Measurements from ENCODE around the gene PNKP. TPM values are rescaled to one million over a fixed set of nuclear protein-coding genes. Genes with fewer than 3 reads are reported as not detected.

PNKP gene
- total RNA-seq, 2 experiments from 2014 or later = 58.8 to 65.9 TPM

DNA sequence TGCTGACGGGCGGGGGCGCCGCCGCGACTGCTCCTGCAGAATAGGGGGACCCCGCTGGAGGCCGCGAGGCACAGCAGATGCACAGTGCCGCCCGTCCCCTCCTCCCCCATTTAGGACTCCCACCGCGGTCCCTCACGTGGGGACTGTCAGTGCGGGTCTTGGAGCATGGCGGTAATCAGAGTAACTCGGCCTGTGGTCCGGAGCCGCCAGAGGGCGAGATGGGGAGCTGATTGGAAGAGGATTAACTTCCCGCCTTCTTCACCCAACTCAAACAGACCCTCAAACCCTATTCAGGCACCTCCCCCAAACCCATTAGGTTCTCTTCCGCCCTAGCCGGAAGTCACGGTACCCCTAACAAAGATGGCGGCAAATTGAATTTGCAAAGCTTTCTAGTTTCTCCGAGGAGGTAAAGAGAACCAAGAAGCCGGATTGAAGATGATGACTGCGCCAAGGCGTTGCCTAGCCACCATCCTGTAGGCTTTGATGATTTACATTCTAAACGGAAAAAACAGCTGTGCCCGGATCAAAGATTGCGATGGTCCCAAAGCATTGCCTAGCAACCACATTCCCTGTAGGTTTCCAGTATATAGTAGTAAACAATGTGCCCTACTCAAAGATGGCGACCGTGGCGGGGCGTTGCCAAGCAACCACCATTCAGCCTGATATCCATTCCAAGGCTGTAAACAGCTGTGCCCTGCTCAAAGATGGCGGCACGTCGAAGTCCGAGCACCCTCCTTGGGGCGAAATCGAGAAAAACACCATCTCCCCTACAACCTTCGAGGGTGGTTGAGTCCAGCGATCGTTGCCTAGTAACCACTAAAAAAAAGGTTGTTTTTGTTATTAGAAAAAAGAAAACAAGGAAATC is 54.1 kb downstream of the PNKP start, which contains the start of gene FUZ:
FUZ (minus strand) TSS at position 296 of the 865 bp plus-strand sequence; CDS start at position 110, 186 bp downstream.
- TF ChIP-seq, protein P1, sequence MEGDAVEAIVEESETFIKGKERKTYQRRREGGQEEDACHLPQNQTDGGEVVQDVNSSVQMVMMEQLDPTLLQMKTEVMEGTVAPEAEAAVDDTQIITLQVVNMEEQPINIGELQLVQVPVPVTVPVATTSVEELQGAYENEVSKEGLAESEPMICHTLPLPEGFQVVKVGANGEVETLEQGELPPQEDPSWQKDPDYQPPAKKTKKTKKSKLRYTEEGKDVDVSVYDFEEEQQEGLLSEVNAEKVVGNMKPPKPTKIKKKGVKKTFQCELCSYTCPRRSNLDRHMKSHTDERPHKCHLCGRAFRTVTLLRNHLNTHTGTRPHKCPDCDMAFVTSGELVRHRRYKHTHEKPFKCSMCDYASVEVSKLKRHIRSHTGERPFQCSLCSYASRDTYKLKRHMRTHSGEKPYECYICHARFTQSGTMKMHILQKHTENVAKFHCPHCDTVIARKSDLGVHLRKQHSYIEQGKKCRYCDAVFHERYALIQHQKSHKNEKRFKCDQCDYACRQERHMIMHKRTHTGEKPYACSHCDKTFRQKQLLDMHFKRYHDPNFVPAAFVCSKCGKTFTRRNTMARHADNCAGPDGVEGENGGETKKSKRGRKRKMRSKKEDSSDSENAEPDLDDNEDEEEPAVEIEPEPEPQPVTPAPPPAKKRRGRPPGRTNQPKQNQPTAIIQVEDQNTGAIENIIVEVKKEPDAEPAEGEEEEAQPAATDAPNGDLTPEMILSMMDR (IDR thresholded peaks at IDR 0.05) = no peak
- ATAC-seq (peak; percentile 69), DNase-seq (peak; percentile 98)
- ChIA-PET POLR2A (interaction anchor here (0.6 to 2.5 kb wide), 13 partner anchors 8 to 324 kb away, joined by 3 to 7 read pairs (median 4); partner anchors contain the start of genes AKT1S1, BCL2L12, IRF3 and NOSIP), CTCF (interaction anchor here (0.9 kb wide), 1 partner anchor 12 kb away, joined by 3 read pairs; no protein-coding TSS in a partner anchor)
- Mint-ChIP-seq H3K27me3 (no peaks in the 10 kb centered on the region), H3K4me3 (peak within 1 kb of the TSS; percentile 85), H3K36me3 (ENCODE audit: low read depth) (peaks cover 7% of the 10 kb centered on the region), H3K27ac (peak within 1 kb of the TSS; percentile 95), H3K9me3 (no peaks in the 10 kb centered on the region), H3K4me1 (ENCODE audit: low read depth) (peaks cover 30% of the 10 kb centered on the region)
- intact Hi-C loops (cut with micrococcal nuclease) = no loop called here

DNA sequence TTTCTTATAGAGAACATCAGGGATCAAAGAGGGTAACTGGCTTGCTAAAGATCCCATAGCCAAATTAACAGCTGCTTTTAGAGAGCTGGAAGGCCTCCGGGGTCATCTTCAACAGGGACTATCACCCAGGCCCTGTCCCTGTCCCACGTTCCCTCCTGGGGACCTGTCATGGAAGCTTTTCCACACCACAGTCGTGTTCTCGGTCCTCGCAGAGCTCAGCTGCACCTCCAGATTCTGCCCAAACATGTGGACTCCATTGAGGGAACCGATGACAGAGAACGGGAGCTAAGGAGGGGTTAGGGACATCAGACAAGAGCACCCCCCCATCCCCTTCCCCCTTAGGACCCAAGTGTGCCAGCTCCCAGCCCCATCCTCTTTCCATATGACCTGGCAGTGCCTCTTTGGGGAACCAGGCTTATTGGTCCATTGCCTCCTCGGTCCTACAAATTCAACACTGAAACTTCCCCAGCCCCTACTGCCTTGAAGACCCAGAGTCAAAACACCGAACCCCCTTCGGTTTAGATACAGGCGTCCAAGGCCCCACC is 54.9 kb downstream of the PNKP start:
- DNase-seq (no peak), ATAC-seq (no peak)
- Mint-ChIP-seq H3K9me3 (no peaks in the 10 kb centered on the region), H3K4me3 (peak overlapping the region; percentile 85), H3K27me3 (no peaks in the 10 kb centered on the region), H3K4me1 (ENCODE audit: low read depth) (peaks cover 36% of the 10 kb centered on the region), H3K27ac (peak overlapping the region; percentile 95), H3K36me3 (ENCODE audit: low read depth) (peaks cover 7% of the 10 kb centered on the region)
- ChIA-PET POLR2A (interaction anchor here (0.8 to 2.5 kb wide), 8 partner anchors 8 to 232 kb away, joined by 3 to 7 read pairs (median 4); partner anchors contain the start of genes AKT1S1, NOSIP and TBC1D17), CTCF (interaction anchor here (0.7 kb wide), 1 partner anchor 39 kb away, joined by 3 read pairs; no protein-coding TSS in a partner anchor)
- TF ChIP-seq, protein P1 (IDR thresholded peaks at IDR 0.05) = no peak
- intact Hi-C loops (cut with micrococcal nuclease) = no loop called here

DNA sequence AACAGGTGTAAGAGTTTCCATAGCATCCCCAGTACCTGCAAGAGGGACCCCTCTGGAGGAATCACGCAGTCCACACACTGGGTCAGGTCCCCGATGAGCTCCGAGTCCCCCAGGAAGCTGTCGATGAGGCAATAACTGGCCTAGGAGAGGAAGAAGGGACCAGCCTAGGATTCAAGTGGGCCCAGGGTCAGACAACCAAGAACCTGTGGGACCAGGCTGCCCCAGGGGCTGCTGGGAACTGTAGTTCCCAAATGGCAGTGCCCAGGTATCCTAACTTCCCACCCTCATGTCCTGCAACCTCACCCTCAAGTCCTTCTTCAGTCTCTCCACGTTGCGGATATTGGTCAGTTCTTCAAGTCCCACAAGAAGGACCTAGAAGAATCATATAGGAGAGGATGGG is 56.0 kb downstream of the PNKP start:
- H3K27me3 Mint-ChIP-seq = no peaks in the 10 kb centered on the region
- intact Hi-C loops (cut with micrococcal nuclease) = no loop called here
- ChIA-PET CTCF (no interaction called here), POLR2A (interaction anchor here (1.0 to 2.5 kb wide), 3 partner anchors 13 to 43 kb away, joined by 3 to 6 read pairs (median 4); no protein-coding TSS in a partner anchor)
- no peak for DNase-seq
- H3K36me3 Mint-ChIP-seq (ENCODE audit: low read depth) = peaks cover 8% of the 10 kb centered on the region
- no peak overlapping the region for H3K27ac Mint-ChIP-seq
- H3K4me3 Mint-ChIP-seq = no peak overlapping the region
- peaks cover 35% of the 10 kb centered on the region for H3K4me1 Mint-ChIP-seq (ENCODE audit: low read depth)
- TF ChIP-seq, protein P1 (IDR thresholded peaks at IDR 0.05) = no peak
- H3K9me3 Mint-ChIP-seq = no peaks in the 10 kb centered on the region
- ATAC-seq = no peak

Small RNAs within 50 kb of the gene (microRNA-seq; reads per million reads assigned to microRNA genes)
- gene MIR4749 (ENCODE audit: borderline microRNAs expressed, borderline replicate concordance) (1.5 reads per million), gene MIR4750 (ENCODE audit: borderline microRNAs expressed, borderline replicate concordance) (not detected), gene MIR6800 (ENCODE audit: borderline microRNAs expressed, borderline replicate concordance) (not detected)

Other genes starting within 250 kb of the PNKP start
- 1 to 10 TPM; 6.3 to 7.1 TPM for gene RRAS, start 227.4 kb downstream of the PNKP start, total RNA-seq
- gene SCAF1, start 225.4 kb downstream of the PNKP start, total RNA-seq = 10 to 100 TPM; 54.5 to 57.2 TPM
- gene IRF3, start 201.7 kb downstream of the PNKP start, total RNA-seq = 100 to 1,000 TPM in 1 of 2 experiments, 10 to 100 TPM in 1; 90.8 to 108 TPM
- gene BCL2L12, start 201.6 kb downstream of the PNKP start, total RNA-seq = 10 to 100 TPM; 63.4 to 64.6 TPM
- 100 to 1,000 TPM; 419 to 437 TPM for gene PRMT1, start 190.3 kb downstream of the PNKP start, total RNA-seq
- 1 to 10 TPM; 5.2 to 6.2 TPM for gene ADM5, start 178.0 kb downstream of the PNKP start, total RNA-seq
- gene CPT1C, start 176.5 kb downstream of the PNKP start, total RNA-seq = 1 to 10 TPM in 1 of 2 experiments, under 1 TPM in 1; 0.69 to 1.0 TPM
- under 1 TPM; 0.50 to 0.81 TPM for gene TSKS, start 104.3 kb downstream of the PNKP start, total RNA-seq
- 10 to 100 TPM; 83.4 to 84.5 TPM for gene AP2A1, start 100.6 kb downstream of the PNKP start, total RNA-seq
- 10 to 100 TPM; 23.5 to 24.1 TPM for gene FUZ, start 54.3 kb downstream of the PNKP start, total RNA-seq
- gene MED25, start 49.3 kb downstream of the PNKP start, total RNA-seq = 10 to 100 TPM; 35.7 to 38.7 TPM
- gene PTOV1, start 16.4 kb downstream of the PNKP start, total RNA-seq = 10 to 100 TPM; 87.4 to 88.5 TPM
- gene AKT1S1, start 9.8 kb upstream of the PNKP start, total RNA-seq = 10 to 100 TPM; 17.5 to 19.5 TPM
- 10 to 100 TPM; 26.6 to 26.8 TPM for gene TBC1D17, start 10.1 kb upstream of the PNKP start, total RNA-seq
- gene IL4I1, start 29.3 kb upstream of the PNKP start, total RNA-seq = 10 to 100 TPM; 16.1 to 16.2 TPM
- 10 to 100 TPM; 11.8 TPM for gene ATF5, start 61.6 kb upstream of the PNKP start, total RNA-seq
- 100 to 1,000 TPM; 113 to 119 TPM for gene NUP62, start 61.9 kb upstream of the PNKP start, total RNA-seq
- gene SIGLEC11, start 93.6 kb upstream of the PNKP start, total RNA-seq = not detected
- gene VRK3, start 157.8 kb upstream of the PNKP start, total RNA-seq = 10 to 100 TPM; 37.4 to 38.0 TPM
- gene ZNF473, start 158.4 kb upstream of the PNKP start, total RNA-seq = 1 to 10 TPM; 8.9 to 9.2 TPM